CD8-positive, alpha-beta memory T cell (primary cell): ENCODE results near the gene ELAVL2. TPM values are rescaled to one million over a fixed set of nuclear protein-coding genes. Genes with fewer than 3 reads are reported as not detected.

Source experiments
- CTCF ChIA-PET: fragments of 350-600 bp; sonication (Branson Sonifier 250); formaldehyde crosslinking; loops from one replicate; lab custom pipeline; 2021; ENCODE audit warnings: antibody characterized with exemption; lab: Charles Lee
- POLR2A ChIA-PET: fragments of 350-600 bp; sonication (Branson Sonifier 250); formaldehyde crosslinking; loops from one replicate; lab custom pipeline; 2021; ENCODE audit warnings: antibody characterized with exemption; lab: Charles Lee
- DNase-seq, 5 donors: peaks; one replicate each; pipeline versions ENCODE4 v3.0.0 to v3.0.0-alpha.2; 2020 to 2022; ENCODE audit warnings: mixed read lengths in 1 of 5
- H3K27ac ChIP-seq: one replicate; pipeline ENCODE4 v1.7.0; 2013; ENCODE audit warnings: low read depth, mild to moderate bottlenecking, low read length, moderate library complexity
- H3K27me3 ChIP-seq: 2 replicates; pipeline ENCODE4 v1.7.0; 2013; ENCODE audit warnings: low read length, mild to moderate bottlenecking; ENCODE audit not compliant: insufficient read depth, poor library complexity, severe bottlenecking
- H3K36me3 ChIP-seq: 2 replicates; pipeline ENCODE4 v1.7.0; 2013; ENCODE audit warnings: mild to moderate bottlenecking, low read length, moderate library complexity; ENCODE audit not compliant: insufficient read depth
- H3K4me1 ChIP-seq: 2 replicates; pipeline ENCODE4 v1.7.0; 2013; ENCODE audit warnings: mild to moderate bottlenecking, low read length, moderate library complexity; ENCODE audit not compliant: insufficient read depth
- H3K4me3 ChIP-seq: 2 replicates; pipeline ENCODE4 v1.7.0; 2013; ENCODE audit warnings: mild to moderate bottlenecking, low read length
- H3K9me3 ChIP-seq: 2 replicates; pipeline ENCODE4 v1.7.0; 2013; ENCODE audit warnings: mild to moderate bottlenecking, low read length
- H3K27ac Mint-ChIP-seq, 8 donors: one replicate each; pipeline ENCODE4 v1.8.0; 2020 to 2021; ENCODE audit warnings: mixed read lengths in 8 of 8, mild to moderate bottlenecking in 6 of 8, inconsistent platforms in 3 of 8, moderate library complexity in 3 of 8
- H3K27me3 Mint-ChIP-seq, 2 donors: one replicate each; pipeline ENCODE4 v1.8.0; 2020 to 2021; ENCODE audit warnings: mixed read lengths in 2 of 2, mild to moderate bottlenecking in 1 of 2, moderate library complexity in 1 of 2
- H3K36me3 Mint-ChIP-seq, 3 donors: one replicate each; pipeline ENCODE4 v1.8.0; 2020 to 2021; ENCODE audit warnings: mixed read lengths in 3 of 3, inconsistent platforms in 1 of 3, mild to moderate bottlenecking in 1 of 3
- H3K4me1 Mint-ChIP-seq, 3 donors: one replicate each; pipeline ENCODE4 v1.8.0; 2020 to 2021; ENCODE audit warnings: mixed read lengths in 3 of 3, inconsistent platforms in 1 of 3, mild to moderate bottlenecking in 1 of 3
- H3K4me3 Mint-ChIP-seq, 7 donors: one replicate each; pipeline ENCODE4 v1.8.0; 2020 to 2021; ENCODE audit warnings: mixed read lengths in 7 of 7, mild to moderate bottlenecking in 6 of 7, moderate library complexity in 4 of 7, inconsistent platforms in 2 of 7
- H3K9me3 Mint-ChIP-seq, 5 donors: one replicate each; pipeline ENCODE4 v1.8.0; 2020 to 2022; ENCODE audit warnings: mixed read lengths in 5 of 5, mild to moderate bottlenecking in 3 of 5, moderate library complexity in 2 of 5, inconsistent platforms in 1 of 5
- polyA plus RNA-seq: library from polyadenylated mRNA; unstranded; fragments of 300-500 nt; fragmentation: Illumina TruSeq; gene quantifications from one replicate; pipeline ENCODE4 v1.2.3, GENCODE V29; 2021
- total RNA-seq, 2 experiments: library from RNA; stranded (reverse); gene quantifications; one replicate each; pipeline ENCODE4 v1.2.3, GENCODE V29; 2021

The ELAVL2 gene
- total and polyA plus RNA-seq, 3 experiments from 2014 or later = not detected

- ChIA-PET CTCF (no interaction called here), POLR2A (no interaction called here)
- H3K36me3 ChIP-seq = no peaks in the 10 kb centered on the region
- H3K27ac ChIP-seq = no peak overlapping the region
- Mint-ChIP-seq H3K27me3 (no peaks in the 10 kb centered on the region), H3K36me3 (no peaks in the 10 kb centered on the region), H3K4me1 (no peaks in the 10 kb centered on the region), H3K9me3 (peaks cover 3 to 7% (median 3%) of the 10 kb centered on the region in 5 donors), H3K4me3 (no peak overlapping the region), H3K27ac (no peak overlapping the region)
- H3K27me3 ChIP-seq = no peaks in the 10 kb centered on the region
- no peaks in the 10 kb centered on the region for H3K4me1 ChIP-seq
- H3K4me3 ChIP-seq = no peak overlapping the region
- DNase-seq = no peak
- no peaks in the 10 kb centered on the region for H3K9me3 ChIP-seq
These were observed 36.3 kb downstream of the ELAVL2 start for GRCh38 chr9:23789529-23790254.

DNA sequence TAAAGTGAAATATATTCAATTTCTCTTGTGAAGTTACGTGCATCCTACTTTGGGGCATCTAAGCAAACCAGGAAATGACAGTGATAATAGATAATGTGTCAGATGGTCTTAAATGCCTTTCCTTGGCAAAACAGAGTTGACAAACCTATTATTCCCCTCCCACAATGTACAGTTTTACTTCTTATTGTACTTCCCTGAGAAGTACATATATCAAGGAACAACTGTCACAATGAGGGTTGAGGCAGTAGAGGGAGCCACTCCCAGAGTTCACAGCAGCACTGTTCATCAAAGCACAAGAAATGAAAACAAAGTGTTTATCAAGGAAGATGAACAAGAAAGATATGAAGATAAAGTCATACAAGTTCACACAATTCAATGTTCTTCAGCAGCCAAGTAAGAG, 41.1 kb downstream of the ELAVL2 start:
- Mint-ChIP-seq H3K27ac (no peak overlapping the region), H3K4me1 (no peaks in the 10 kb centered on the region)

DNA sequence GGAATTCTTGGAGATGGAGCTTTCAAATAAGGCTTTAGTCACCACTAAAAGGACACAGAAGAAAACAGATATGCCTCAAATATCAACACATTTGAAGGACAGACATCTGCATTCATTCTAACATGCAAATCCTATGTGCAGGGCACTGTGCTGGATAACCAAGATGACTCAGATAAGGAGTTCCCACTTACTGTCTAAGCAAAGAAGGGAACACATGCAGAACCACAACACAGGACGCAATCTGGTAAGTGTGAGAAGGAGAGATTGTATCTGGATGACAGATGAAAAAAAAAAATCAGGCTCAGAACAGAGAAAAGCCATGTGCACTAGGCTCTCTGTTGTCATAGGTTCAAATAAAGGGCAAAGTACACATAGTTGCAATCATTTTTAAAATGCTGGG, 42.5 kb downstream of the ELAVL2 start:
- Mint-ChIP-seq H3K4me3 (no peak overlapping the region), H3K27ac (no peak overlapping the region), H3K36me3 (no peaks in the 10 kb centered on the region), H3K4me1 (no peaks in the 10 kb centered on the region), H3K27me3 (peaks cover 0 to 2% of the 10 kb centered on the region in 2 donors), H3K9me3 (peaks cover 7 to 13% (median 10%) of the 10 kb centered on the region in 5 donors)
- CTCF ChIA-PET = no interaction called here
- no peak for DNase-seq
- Histone ChIP-seq H3K4me1 (no peaks in the 10 kb centered on the region), H3K27ac (no peak overlapping the region), H3K36me3 (no peaks in the 10 kb centered on the region), H3K9me3 (no peaks in the 10 kb centered on the region), H3K27me3 (no peaks in the 10 kb centered on the region), H3K4me3 (no peak overlapping the region)
- POLR2A ChIA-PET = no interaction called here

More for the DNA sequence above, 41.1 kb downstream of the ELAVL2 start:
- H3K9me3 Mint-ChIP-seq = peaks cover 6 to 13% (median 12%) of the 10 kb centered on the region in 5 donors
- DNase-seq = no peak
- Histone ChIP-seq H3K27ac (no peak overlapping the region), H3K36me3 (no peaks in the 10 kb centered on the region), H3K27me3 (no peaks in the 10 kb centered on the region), H3K4me3 (no peak overlapping the region), H3K9me3 (no peaks in the 10 kb centered on the region), H3K4me1 (no peaks in the 10 kb centered on the region)
- POLR2A ChIA-PET = no interaction called here
- CTCF ChIA-PET = no interaction called here
- no peak overlapping the region for H3K4me3 Mint-ChIP-seq
- no peaks in the 10 kb centered on the region for H3K36me3 Mint-ChIP-seq
- peaks cover 0 to 2% of the 10 kb centered on the region in 2 donors for H3K27me3 Mint-ChIP-seq

GRCh38 chr9:23779220-23779619, 46.8 kb downstream of the ELAVL2 start:
- Mint-ChIP-seq H3K9me3 (peaks cover 7 to 28% (median 13%) of the 10 kb centered on the region in 5 donors), H3K4me1 (no peaks in the 10 kb centered on the region), H3K27ac (no peak overlapping the region), H3K27me3 (peaks cover 0 to 2% of the 10 kb centered on the region in 2 donors), H3K4me3 (no peak overlapping the region), H3K36me3 (no peaks in the 10 kb centered on the region)
- H3K36me3 ChIP-seq = no peaks in the 10 kb centered on the region
- no peaks in the 10 kb centered on the region for H3K27me3 ChIP-seq
- no peaks in the 10 kb centered on the region for H3K9me3 ChIP-seq
- no peaks in the 10 kb centered on the region for H3K4me1 ChIP-seq
- no peak overlapping the region for H3K4me3 ChIP-seq
- DNase-seq = no peak
- ChIA-PET CTCF (no interaction called here), POLR2A (no interaction called here)
- no peak overlapping the region for H3K27ac ChIP-seq

- Histone ChIP-seq H3K4me3 (no peak overlapping the region), H3K27me3 (no peaks in the 10 kb centered on the region), H3K9me3 (no peaks in the 10 kb centered on the region), H3K27ac (no peak overlapping the region), H3K36me3 (no peaks in the 10 kb centered on the region), H3K4me1 (no peaks in the 10 kb centered on the region)
- Mint-ChIP-seq H3K9me3 (peaks cover 6 to 29% (median 10%) of the 10 kb centered on the region in 5 donors), H3K27me3 (no peaks in the 10 kb centered on the region), H3K4me3 (no peak overlapping the region), H3K27ac (no peak overlapping the region), H3K36me3 (no peaks in the 10 kb centered on the region), H3K4me1 (no peaks in the 10 kb centered on the region)
- no peak for DNase-seq
- ChIA-PET CTCF (no interaction called here), POLR2A (no interaction called here)
These were observed 48.7 kb downstream of the ELAVL2 start for GRCh38 chr9:23777328-23777727.

GRCh38 chr9:23775549-23775948, 50.5 kb downstream of the ELAVL2 start:
- H3K27ac Mint-ChIP-seq = peak overlapping the region in 1 of 8 donors; percentile 15
- CTCF ChIA-PET = no interaction called here
- Histone ChIP-seq H3K4me1 (no peaks in the 10 kb centered on the region), H3K27me3 (no peaks in the 10 kb centered on the region), H3K4me3 (no peak overlapping the region), H3K36me3 (no peaks in the 10 kb centered on the region), H3K27ac (no peak overlapping the region), H3K9me3 (no peaks in the 10 kb centered on the region)
- POLR2A ChIA-PET = no interaction called here
- H3K36me3 Mint-ChIP-seq = no peaks in the 10 kb centered on the region
- H3K27me3 Mint-ChIP-seq = no peaks in the 10 kb centered on the region
- H3K4me3 Mint-ChIP-seq = no peak overlapping the region
- DNase-seq = no peak
- peaks cover 4 to 26% (median 8%) of the 10 kb centered on the region in 5 donors for H3K9me3 Mint-ChIP-seq
- H3K4me1 Mint-ChIP-seq = no peaks in the 10 kb centered on the region

DNA sequence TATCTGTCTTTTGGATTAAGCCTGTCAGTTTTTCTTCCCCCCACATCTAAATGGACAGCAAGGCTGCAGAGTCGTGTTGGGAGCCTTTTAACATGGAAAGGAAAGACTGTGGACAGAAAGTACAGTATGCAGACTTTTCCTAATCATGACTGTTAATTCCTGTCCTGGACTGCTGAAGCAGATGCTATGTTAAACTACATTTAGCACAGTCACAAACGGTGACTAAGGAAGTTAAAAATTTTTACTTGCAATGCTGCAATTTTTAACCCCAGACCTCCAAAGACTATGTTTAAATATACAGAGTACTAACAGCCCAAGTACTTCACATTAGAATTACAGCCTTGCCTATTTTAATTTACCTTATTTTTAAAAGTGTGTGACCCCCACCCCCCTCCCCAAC, 51.8 kb downstream of the ELAVL2 start:
- Histone ChIP-seq H3K36me3 (no peaks in the 10 kb centered on the region), H3K9me3 (no peaks in the 10 kb centered on the region), H3K27ac (no peak overlapping the region), H3K4me1 (no peaks in the 10 kb centered on the region), H3K27me3 (no peaks in the 10 kb centered on the region), H3K4me3 (no peak overlapping the region)
- Mint-ChIP-seq H3K9me3 (peaks cover 2 to 26% (median 8%) of the 10 kb centered on the region in 5 donors), H3K27ac (no peak overlapping the region), H3K4me3 (no peak overlapping the region), H3K4me1 (no peaks in the 10 kb centered on the region), H3K36me3 (no peaks in the 10 kb centered on the region), H3K27me3 (no peaks in the 10 kb centered on the region)
- POLR2A ChIA-PET = no interaction called here
- CTCF ChIA-PET = no interaction called here
- DNase-seq = no peak

DNA sequence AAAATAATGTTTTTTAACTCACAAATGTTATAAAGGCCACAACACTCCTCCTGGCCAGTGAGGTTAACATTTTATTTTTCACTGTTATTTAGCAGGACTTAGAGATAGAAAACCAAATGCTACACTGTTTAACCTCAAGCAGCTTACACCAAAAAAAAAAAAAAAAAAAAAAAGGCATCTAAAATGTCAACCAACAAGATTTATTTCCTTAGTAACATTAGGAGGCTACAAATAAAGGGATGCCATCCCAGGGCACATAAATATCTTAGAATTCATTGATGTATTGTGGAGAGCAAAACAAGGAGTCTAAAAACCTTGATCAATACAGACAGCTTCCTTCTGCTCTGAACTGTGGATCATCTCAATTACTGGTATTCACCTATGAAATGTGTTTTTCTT, 53.7 kb downstream of the ELAVL2 start:
- Histone ChIP-seq H3K9me3 (no peaks in the 10 kb centered on the region), H3K27ac (no peak overlapping the region), H3K36me3 (no peaks in the 10 kb centered on the region), H3K4me3 (no peak overlapping the region), H3K27me3 (no peaks in the 10 kb centered on the region), H3K4me1 (no peaks in the 10 kb centered on the region)
- no peak overlapping the region for H3K27ac Mint-ChIP-seq
- peaks cover 0 to 25% (median 7%) of the 10 kb centered on the region in 5 donors for H3K9me3 Mint-ChIP-seq
- no peaks in the 10 kb centered on the region for H3K36me3 Mint-ChIP-seq
- ChIA-PET POLR2A (no interaction called here), CTCF (no interaction called here)
- H3K4me3 Mint-ChIP-seq = no peak overlapping the region
- H3K4me1 Mint-ChIP-seq = no peaks in the 10 kb centered on the region
- no peak for DNase-seq
- H3K27me3 Mint-ChIP-seq = no peaks in the 10 kb centered on the region
